Measurements from ENCODE around the gene RASIP1.

The RASIP1 gene

GRCh38 chr19:48745208-48745995 lies 5.0 kb upstream of the RASIP1 start:
- TF ChIP-seq, protein P1, sequence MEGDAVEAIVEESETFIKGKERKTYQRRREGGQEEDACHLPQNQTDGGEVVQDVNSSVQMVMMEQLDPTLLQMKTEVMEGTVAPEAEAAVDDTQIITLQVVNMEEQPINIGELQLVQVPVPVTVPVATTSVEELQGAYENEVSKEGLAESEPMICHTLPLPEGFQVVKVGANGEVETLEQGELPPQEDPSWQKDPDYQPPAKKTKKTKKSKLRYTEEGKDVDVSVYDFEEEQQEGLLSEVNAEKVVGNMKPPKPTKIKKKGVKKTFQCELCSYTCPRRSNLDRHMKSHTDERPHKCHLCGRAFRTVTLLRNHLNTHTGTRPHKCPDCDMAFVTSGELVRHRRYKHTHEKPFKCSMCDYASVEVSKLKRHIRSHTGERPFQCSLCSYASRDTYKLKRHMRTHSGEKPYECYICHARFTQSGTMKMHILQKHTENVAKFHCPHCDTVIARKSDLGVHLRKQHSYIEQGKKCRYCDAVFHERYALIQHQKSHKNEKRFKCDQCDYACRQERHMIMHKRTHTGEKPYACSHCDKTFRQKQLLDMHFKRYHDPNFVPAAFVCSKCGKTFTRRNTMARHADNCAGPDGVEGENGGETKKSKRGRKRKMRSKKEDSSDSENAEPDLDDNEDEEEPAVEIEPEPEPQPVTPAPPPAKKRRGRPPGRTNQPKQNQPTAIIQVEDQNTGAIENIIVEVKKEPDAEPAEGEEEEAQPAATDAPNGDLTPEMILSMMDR (IDR thresholded peaks at IDR 0.05; ENCODE audit: low read depth, low read length) = no peak
- H3K4me3 ChIP-seq (ENCODE audit: low read depth, low read length) = no peak overlapping the region

- H3K4me3 ChIP-seq (ENCODE audit: low read depth, low read length) = no peak overlapping the region
- TF ChIP-seq, protein P1 (IDR thresholded peaks at IDR 0.05; ENCODE audit: low read depth, low read length) = no peak
These were observed 1.7 kb upstream of the RASIP1 start for GRCh38 chr19:48742096-48742495.

DNA sequence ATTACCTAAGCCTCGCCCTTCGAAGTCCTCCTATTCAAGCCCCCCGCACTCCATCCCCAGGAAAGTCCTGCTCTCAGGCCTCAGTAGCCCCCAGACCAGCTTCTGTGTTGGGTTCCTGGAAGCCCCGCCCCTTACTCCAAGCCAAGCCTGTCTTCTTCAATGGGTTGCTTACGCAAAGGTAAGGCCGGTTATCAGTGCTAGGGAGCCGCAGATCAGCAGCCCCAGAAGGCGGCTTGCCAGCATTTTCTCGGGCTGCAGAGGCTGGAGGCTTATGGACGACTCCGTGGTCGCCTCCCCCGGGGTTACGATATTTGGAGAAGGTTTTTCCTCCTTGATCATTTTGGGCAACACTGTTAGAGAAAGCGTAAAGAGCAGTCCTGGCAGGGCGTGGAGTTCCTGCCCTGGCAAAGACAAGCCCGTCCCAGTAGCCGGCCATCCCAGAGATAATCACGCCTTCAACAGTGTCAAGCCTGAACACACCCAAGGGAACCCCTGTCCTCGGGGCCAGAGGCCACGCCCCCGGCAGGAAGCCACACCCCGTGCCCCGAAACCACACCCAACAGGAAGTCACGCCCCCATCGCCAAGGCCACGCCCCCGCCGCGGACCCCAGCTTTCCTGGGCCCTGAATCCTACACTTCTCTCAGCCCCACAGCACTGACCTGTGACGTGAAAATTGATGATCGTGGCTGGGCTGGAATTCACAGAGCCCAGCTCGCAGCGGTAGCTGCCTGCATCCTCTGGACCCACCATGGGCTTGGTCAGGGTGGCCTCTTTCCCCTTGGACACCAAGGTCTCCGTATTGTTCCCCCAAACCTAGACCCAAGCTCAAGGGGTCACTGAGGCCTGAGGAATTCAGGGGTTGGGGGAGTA lies 954 bp upstream of the RASIP1 start:
- H3K4me3 ChIP-seq (ENCODE audit: low read depth, low read length) = no peak overlapping the region
- TF ChIP-seq, protein P1 (IDR thresholded peaks at IDR 0.05; ENCODE audit: low read depth, low read length) = no peak

DNA sequence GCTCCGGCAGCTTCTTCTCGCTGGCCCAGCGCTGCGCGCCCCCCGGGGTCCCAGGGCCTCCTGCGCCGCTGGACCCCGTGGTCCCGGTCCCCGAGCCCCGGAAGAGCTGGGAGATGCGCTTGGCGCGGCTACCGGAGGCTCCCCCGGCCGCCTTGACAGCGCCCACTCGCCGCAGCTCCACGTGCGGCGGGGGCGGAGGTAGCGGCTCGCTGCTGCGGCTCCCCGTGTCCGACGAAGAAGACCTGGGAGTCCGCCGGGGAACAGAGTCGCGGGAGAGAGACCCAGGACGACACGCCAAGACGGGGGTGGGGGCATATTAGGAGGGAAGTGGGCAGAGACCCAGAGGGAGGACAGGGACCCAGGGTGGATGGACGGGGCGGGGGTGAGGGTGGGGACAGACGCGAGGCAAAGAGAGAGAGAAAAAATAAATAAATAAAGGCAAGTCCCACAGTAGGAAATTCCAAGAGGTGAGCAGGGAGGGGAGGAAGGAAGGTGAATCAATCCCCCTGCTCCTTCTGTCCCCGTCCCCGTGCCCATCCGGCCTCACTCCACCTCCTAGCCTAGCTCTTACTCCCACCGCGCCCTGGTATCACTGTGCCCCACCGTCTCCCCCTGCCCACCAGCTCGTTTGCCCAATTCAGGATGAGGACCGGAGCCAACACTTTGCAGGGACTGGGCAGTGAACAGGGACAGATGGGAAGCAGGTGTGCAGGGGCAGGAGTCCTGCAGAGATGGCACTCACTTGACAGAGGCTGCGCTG lies 826 bp downstream of the RASIP1 start:
- peak overlapping the region; percentile 43 for H3K4me3 ChIP-seq (ENCODE audit: low read depth, low read length)
- TF ChIP-seq, protein P1 (IDR thresholded peaks at IDR 0.05; ENCODE audit: low read depth, low read length) = no peak

DNA sequence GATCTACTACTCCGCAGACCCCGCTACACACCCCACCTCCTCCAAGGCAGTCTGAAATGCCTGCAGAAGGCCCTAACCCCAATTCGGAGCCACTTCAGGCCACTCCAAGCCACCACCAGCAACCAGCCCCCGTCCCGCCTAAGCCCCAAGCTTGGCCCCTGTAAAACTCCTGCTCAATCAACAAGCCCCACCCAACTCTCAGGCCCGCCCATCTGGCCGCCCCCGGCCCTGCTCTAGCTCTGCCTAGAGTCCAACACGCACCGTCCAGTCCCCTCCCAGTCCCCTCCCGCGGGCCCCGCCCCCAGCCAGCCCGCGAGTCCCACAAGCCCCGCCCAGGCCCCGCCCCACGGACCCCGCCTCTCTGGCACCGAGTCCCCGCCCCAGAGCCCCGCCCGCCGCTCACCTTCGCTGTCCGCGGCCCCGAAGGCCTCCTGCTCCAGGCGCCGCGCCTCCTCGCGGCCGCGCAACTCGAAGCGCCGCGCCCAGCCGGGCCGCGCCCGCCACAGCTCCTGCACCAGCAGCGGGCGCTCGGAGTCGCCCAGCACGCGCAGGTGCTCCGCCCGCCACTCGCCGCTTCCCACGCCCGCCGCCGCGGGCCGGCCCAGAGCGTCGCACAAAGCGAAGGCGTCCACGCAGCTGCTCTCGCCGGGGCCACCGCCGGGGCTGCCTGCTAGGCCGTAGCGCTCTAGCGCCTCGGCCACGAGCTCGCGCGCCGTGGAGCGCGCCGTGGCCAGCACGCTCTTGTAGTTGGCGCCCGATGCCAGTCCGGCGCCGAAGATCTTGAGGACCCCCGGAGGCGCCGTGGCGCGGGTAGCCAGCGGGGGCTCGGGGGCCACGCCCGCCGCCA lies 1.6 kb downstream of the RASIP1 start:
- TF ChIP-seq, protein P1 (IDR thresholded peaks at IDR 0.05; ENCODE audit: low read depth, low read length) = no peak
- H3K4me3 ChIP-seq (ENCODE audit: low read depth, low read length) = peak overlapping the region; percentile 43

- TF ChIP-seq, protein P1 (IDR thresholded peaks at IDR 0.05; ENCODE audit: low read depth, low read length) = no peak
These were observed 2.9 kb downstream of the RASIP1 start for GRCh38 chr19:48737360-48737998.

More at GRCh38 chr19:48737360-48737998, 2.9 kb downstream of the RASIP1 start:
- no peak overlapping the region for H3K4me3 ChIP-seq (ENCODE audit: low read depth, low read length)
